HG02885 (cell line): Measurements from ENCODE around the gene NFATC3.

Experiments
- ATAC-seq: cut with Tn5 transposase; IDR thresholded peaks from one replicate; pipeline ENCODE4 v1.9.1; 2021; ENCODE audit warnings: mild to moderate bottlenecking; ENCODE audit not compliant: unreplicated experiment, poor library complexity

NFATC3 gene

GRCh38 chr16:68227850-68228553 is 142.8 kb downstream of the NFATC3 start:
- no peak for ATAC-seq

DNA sequence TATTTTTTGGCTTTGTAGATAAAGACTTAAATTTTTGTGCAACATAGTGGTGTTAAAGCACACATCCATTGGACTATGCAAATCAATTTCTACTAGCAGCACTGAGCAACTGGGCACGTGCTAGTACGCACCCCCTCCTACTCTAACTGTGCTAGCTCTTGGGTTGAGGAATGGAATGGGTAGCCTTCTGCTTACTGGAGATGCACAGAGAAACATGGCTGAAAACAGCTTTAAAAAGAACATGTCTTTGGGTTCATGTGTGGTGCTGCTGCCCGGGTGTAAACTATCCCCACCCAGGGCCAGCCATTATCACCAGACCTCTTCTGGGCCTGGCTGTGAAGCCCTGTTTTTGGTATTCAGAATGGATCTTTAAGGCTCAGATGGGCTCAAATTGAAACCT is 143.5 kb downstream of the NFATC3 start:
- ATAC-seq: no peak

DNA sequence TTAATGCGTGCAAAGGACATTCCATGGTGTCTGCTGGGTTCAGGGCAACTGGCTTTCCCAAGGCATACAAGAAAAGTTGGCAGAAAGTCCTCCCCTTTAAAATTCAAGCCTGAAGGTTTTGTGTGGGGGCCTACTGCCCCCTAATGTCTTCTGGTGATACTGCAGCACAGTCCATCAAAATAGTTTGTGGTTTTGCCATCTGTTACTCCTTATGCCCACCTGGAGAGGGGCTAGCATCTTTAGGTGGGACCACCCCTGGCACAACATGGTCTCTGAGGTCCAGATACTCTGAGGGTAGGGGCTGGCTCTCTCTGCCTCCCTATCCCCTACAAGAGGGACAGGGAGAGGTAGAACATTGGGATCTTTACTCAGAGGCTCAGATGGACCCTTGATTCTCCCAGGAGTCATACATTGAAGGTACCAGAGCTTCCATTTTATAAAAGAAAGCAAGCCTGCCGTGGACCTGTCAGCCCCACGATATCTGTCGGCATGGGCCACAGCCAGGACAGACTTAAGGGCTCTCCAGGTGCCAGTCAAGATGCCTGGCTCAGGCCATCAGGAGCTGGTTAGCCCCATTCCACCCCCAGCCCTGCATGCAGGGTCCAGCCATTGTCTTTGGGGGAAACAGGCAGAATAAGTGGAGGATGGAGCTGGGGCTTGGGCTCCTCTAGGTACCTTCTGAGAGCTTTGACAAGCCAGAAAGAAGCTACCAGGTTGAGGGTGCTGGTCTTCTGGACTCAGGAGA is 144.4 kb downstream of the NFATC3 start:
- no peak for ATAC-seq

- no peak for ATAC-seq
These were observed 145.0 kb downstream of the NFATC3 start for GRCh38 chr16:68230176-68230571.

GRCh38 chr16:68230956-68231355 is 145.8 kb downstream of the NFATC3 start:
- ATAC-seq: no peak

DNA sequence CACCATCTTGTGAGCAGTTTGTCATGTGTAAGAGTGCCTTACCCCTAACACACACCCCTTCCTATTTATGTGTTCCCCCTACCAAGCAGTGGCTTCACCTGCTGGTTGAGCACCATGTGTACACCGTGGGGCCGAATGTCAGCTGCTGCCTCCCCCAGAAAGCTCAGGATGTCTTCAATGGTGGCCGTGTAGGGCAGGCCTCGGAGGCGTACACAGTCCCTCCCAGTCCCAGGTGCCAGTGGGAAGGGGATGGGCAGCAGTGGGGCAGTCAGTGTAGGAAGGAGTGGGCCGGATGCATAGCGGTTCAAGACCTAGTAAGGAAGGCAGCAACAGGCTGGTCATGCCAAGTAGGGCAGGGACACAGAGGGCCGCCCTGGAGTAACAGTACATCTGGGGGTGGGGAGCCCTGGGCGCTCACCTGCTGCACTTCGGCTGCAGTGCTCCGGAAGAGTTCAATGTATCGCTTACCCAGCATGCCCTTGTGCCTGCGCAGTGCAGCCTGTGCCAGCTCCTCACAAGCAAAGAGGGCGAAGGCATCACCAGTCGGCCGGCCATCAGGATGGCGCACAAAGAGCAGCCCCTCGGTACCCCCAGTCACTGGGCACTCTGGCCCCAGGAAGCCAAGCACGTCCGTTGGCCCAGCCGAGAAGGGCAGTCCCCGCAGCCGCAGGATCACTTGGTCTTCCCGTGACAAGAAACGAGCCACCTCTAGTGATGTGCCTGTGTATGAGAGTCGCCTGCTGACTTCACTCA is 146.4 kb downstream of the NFATC3 start:
- ATAC-seq: no peak

- no peak for ATAC-seq
These were observed 147.2 kb downstream of the NFATC3 start for GRCh38 chr16:68232335-68232734.

DNA sequence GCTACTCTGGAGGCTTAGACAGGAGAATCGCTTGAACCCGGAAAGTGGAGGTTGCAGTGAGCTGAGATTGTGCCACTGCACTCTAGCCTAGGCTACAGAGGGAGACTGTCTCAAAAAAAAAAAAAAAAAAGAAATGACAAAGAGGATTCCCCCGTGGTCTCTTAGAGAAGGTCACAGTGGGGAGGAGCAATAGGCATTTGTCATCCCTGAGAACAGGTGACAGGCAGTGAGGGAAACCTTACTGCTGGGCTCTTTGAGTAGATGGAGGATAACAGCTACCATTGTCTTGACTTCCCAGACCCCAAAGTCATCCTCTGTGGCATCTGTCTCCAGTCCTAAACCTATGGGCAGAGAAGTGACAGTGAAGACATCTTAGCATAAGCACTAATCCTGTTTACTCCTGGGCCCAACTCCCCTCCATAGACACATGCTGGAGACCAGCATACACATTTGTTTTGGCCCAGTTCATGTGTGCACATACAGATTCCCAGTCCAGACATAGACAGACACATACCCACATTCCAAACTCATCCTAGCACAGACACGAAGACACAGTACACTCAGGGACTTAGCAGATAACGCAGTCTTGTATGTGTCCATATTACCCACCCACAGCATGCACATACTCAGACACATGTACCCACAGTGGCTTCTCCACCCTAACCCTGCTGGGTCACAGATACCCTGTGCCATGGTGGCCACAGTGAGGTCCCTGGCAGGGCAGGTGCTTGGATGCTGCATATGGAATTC is 148.1 kb downstream of the NFATC3 start:
- ATAC-seq: no peak

DNA sequence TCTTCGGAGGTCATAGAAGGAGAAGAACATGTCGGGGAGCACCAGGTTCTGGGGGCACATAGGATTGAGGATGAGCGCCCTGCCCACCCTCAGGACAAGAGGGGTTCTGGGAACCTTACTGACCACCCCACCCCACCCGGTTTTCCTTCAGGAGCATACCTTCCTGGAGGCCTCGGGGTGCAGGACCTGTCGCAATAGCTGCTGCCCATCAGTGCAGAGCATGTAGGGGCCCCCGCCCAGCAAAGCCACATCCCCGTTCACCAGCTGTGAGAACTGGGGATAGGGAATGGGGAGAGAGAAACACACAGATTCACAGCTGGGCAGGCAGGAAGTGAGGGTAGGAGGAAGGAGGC is 148.6 kb downstream of the NFATC3 start:
- ATAC-seq: no peak

- no peak for ATAC-seq
These were observed 149.3 kb downstream of the NFATC3 start for GRCh38 chr16:68234188-68235107.

DNA sequence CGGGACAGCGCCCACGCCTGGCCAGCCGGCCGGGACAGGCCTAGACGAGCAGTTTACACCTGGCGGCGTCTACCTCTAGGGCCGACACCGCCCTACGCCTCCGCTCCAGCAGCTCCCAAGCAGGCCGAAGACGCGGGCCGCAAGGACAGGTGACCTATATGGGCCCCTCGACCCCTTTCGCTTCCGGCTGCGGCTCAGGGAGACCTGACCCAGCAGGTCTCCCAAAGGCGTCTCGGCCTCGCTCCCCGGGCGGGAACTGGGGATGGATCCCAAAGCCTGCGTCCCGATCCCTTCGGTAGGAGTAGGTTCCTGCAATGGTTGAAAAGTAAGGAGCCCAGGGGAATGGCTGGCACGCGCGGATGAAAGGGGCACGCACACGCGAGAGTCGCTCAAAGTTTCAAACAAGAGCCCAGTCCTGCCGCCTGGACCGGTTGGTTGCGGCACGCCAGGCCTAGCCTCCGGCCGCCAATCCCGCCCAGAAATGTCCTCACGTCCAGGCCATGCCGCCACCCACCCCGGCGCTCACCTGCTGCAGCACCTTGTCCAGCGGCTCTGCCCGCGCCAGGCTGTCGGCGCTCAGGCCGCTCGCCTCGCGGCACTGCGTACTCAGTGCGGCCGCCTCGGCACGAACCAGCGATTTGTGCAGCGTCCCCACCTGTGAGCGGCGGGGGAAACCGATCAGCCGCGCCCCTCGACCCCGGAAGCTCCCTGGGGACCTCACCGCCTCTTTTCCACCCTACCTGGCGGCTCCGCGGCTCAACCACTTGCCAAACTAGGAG is 150.1 kb downstream of the NFATC3 start:
- ATAC-seq: no peak

DNA sequence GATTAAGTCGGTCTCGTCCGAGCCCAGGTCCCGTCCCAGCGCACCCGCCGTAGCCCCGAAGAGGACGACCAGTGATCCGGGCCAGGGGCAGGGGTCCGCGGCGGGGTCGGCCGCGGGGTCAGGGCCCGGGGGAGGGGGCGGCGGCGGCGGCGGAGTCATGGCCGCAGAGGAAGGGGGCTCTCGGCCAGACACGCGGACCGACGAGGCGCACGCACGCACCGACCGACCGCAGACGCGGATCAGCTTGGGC is 150.6 kb downstream of the NFATC3 start, which contains the start of gene ESRP2:
TSS of gene ESRP2 (minus strand) at position 241 of the 250 bp plus-strand sequence. CDS start at position 159, 82 bp downstream.
- no peak for ATAC-seq

DNA sequence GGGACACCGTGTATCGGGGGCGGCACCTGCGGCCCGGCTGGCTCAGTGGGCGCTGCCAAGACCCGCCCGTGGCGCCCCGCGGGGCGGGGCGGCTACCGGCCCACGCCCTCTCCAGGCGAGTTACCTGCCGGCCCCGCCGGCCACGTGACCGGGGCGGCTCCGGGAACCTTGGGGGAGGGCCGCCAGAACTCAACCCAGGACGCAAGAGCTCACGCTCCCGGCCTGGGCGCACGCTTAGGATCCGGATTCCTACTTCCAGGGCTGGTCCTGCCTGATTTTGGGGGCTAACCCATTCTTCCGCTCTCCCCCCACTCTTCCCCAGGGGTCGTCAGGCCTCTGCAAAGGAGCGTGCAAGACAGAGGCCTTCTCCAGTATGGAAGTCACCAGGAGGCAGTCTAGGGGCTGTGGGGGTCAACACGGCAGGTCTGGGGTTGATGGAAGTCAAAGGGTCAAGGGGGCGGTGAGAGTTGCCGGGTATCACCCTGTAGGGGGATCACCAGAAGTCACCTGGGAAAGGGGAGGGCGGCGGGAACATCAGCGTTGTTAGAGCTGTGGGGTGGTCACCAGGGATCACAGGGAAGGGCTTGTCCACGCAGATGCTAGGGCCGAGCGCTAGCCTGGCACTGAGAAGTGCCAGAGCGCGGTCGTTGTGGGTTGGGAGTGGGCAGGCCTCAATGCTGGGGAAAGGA is 151.1 kb downstream of the NFATC3 start:
- ATAC-seq: no peak

DNA sequence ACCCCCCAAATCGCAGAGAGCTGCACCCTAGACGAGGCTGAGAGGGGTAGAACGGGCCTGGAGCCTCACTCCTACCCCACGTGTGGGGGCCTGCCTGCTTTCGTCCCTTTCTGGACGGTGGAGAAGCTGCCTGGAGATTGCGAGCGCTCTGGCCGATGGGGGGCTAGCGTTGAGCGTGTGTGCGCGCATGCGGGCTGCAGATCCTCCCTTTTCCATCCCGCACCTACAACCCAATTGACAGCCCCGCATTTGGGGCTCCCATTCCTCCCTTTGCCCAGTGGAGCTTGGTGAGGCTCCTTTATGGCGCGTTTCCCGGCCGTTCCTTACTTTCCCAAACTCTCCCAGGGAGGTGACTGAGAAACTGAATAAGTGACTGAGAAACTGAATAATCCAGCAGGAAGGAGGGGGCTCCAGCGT is 151.7 kb downstream of the NFATC3 start:
- no peak for ATAC-seq

DNA sequence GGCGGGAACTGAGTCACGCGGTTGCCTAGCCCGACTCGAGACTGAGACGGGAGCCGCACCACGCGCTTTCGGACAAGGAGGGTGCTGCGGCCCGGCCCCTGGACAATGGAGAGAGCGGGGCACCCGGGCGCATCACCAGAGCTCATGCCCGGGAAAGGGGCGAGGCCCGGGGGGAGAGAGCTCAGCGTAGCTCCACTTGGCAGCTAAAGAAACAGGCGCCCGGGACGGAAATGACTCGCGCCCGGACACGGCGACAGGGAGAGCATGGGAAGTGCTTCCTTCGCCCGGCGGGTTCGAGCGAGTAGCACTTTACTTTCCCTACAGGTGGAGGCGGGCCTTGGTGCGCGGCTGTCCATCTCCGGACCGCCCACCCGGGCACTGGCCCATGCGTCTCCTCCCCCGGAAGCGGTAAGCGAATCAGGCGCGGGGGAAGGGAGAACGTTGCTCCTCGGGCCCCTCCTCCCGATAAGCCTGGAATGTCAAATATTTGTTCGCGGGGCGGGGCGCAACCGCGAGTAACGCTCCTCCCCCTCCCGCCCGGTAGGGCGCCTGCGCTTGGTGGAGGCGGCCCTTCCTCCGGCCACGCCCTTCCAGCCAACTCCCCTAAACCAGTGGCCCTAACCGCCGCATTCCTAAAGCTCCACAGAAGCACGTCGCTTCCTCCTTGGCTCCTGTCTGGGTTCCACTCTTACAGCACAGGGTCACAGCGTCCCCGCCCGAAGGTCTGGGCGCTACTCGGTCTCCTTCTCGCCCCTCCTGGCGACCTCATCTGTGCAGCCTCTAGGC is 152.3 kb downstream of the NFATC3 start:
- peak; percentile 84 for ATAC-seq

- ATAC-seq: no peak
These were observed 152.8 kb downstream of the NFATC3 start for GRCh38 chr16:68238029-68238345.

DNA sequence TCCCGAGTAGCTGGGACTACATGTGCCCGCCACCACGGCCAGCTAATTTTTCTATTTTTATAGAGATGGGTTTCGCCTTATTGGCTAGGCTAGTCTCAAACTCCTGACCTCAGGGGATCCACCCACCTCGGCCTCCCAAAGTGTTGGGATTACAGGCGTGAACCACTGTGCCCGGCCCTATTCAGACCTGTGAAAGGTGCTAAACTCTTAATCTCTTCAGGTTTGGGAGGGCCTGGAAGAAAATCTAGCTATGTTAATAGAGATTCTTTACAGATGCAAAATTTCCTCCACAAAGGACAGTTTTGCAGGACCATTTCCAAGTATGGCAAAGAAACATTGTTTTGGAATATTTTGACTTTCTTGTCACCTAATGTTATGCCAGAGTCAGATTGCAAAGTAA is 156.9 kb downstream of the NFATC3 start:
- ATAC-seq: no peak
